ENCODE results near the gene ATN1.
A peak's percentile ranks its signal among the peaks of the same experiment; 100 is the strongest.
"Not testable (repeated sequence)": the region's sequence is repeated elsewhere in the genome, so short reads cannot be mapped to it uniquely, and the experiment has no call there.

The ATN1 gene, protein sequence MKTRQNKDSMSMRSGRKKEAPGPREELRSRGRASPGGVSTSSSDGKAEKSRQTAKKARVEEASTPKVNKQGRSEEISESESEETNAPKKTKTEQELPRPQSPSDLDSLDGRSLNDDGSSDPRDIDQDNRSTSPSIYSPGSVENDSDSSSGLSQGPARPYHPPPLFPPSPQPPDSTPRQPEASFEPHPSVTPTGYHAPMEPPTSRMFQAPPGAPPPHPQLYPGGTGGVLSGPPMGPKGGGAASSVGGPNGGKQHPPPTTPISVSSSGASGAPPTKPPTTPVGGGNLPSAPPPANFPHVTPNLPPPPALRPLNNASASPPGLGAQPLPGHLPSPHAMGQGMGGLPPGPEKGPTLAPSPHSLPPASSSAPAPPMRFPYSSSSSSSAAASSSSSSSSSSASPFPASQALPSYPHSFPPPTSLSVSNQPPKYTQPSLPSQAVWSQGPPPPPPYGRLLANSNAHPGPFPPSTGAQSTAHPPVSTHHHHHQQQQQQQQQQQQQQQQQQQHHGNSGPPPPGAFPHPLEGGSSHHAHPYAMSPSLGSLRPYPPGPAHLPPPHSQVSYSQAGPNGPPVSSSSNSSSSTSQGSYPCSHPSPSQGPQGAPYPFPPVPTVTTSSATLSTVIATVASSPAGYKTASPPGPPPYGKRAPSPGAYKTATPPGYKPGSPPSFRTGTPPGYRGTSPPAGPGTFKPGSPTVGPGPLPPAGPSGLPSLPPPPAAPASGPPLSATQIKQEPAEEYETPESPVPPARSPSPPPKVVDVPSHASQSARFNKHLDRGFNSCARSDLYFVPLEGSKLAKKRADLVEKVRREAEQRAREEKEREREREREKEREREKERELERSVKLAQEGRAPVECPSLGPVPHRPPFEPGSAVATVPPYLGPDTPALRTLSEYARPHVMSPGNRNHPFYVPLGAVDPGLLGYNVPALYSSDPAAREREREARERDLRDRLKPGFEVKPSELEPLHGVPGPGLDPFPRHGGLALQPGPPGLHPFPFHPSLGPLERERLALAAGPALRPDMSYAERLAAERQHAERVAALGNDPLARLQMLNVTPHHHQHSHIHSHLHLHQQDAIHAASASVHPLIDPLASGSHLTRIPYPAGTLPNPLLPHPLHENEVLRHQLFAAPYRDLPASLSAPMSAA (N-terminal part only)

DNA sequence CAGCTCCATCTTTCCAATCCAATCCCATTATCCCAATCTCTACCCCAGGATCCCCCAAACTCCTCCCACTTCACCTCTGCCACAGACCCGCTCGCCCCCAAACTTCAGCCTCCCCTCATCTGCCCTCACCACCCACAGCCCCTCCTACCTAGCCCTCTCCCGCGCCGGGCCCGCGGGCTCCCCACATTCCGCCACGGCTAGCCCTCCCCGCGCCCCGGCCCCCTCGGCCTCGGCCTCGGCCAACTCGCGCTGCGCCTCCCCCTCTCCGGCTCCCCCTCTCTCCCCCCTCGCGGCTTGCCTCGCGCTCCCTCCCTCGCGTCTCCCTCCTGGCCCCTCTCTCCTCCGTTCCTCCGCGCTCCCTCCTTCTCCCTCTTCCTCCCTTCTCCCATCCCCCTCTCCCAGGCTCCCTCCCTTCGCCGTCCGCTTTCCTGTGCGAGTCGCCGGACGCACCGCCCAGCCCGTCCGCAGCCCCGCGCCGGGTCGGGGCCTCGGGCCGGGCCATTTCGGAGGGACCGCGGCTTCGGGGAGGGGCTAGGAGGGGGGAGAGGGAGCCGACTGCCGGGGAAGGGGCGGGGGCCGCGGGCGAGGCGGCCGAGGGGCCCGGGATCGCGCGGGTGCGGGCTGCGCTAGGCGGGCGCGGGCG lies at the start of gene ATN1:
Gene ATN1, plus strand, starts transcription at position 581 of the 643 bp plus-strand sequence. CDS start 6,043 bp downstream, outside the sequence.
- H3K4me3 ChIP-seq (ENCODE audit: control insufficient read depth, low read depth, low read length): peak within 1 kb of the TSS; percentile 98
- no peak for DNase-seq (ENCODE audit: low read depth)
- TF ChIP-seq, protein P1, sequence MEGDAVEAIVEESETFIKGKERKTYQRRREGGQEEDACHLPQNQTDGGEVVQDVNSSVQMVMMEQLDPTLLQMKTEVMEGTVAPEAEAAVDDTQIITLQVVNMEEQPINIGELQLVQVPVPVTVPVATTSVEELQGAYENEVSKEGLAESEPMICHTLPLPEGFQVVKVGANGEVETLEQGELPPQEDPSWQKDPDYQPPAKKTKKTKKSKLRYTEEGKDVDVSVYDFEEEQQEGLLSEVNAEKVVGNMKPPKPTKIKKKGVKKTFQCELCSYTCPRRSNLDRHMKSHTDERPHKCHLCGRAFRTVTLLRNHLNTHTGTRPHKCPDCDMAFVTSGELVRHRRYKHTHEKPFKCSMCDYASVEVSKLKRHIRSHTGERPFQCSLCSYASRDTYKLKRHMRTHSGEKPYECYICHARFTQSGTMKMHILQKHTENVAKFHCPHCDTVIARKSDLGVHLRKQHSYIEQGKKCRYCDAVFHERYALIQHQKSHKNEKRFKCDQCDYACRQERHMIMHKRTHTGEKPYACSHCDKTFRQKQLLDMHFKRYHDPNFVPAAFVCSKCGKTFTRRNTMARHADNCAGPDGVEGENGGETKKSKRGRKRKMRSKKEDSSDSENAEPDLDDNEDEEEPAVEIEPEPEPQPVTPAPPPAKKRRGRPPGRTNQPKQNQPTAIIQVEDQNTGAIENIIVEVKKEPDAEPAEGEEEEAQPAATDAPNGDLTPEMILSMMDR (IDR thresholded peaks at IDR 0.05; ENCODE audit: control insufficient read depth, insufficient read depth, low read depth, low read length, missing control alignments): no peak

DNA sequence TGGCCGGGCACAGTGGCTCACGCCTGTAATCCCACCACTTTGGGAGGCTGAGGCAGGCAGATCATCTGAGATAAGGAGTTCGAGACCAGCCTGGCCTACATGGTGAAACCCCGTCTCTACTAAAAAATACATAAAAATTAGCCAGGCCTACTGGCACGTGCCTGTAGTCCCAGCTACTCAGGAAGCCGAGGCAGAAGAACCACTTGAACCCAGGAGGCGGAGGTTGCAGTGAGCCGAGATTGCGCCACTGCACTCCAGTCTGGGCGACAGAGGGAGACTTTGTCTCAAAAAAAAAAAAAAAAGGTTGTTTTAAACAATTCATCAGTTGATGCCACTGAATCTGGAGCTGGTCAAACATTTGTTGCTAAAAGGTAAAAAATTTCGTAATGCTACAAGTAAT lies 47.9 kb upstream of the ATN1 start:
- DNase-seq (ENCODE audit: low read depth); H3K4me3 ChIP-seq (ENCODE audit: control insufficient read depth, low read depth, low read length): not testable (repeated sequence)

DNA sequence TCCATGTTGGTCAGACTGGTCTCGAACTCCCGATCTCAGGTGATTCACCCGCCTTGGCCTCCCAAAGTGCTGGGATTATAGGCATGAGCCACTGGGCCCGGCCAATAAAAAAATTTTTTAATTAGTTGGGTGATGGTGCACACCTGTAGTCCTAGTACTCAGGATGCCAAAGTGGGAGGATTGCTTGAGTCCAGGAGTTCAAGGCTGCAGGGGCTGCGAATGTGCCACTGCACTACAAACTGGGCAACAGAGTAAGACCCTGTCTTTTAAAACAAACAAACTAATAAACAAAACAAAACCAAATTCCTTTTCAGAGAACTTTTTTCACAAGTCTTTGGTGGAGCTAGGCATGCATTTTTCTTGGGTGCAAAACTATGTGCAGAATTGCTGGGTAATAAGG lies 44.5 kb upstream of the ATN1 start:
- no peak for DNase-seq (ENCODE audit: low read depth)
- no peak overlapping the region for H3K4me3 ChIP-seq (ENCODE audit: control insufficient read depth, low read depth, low read length)
- TF ChIP-seq, protein P1 (IDR thresholded peaks at IDR 0.05; ENCODE audit: control insufficient read depth, insufficient read depth, low read depth, low read length, missing control alignments): no peak

DNA sequence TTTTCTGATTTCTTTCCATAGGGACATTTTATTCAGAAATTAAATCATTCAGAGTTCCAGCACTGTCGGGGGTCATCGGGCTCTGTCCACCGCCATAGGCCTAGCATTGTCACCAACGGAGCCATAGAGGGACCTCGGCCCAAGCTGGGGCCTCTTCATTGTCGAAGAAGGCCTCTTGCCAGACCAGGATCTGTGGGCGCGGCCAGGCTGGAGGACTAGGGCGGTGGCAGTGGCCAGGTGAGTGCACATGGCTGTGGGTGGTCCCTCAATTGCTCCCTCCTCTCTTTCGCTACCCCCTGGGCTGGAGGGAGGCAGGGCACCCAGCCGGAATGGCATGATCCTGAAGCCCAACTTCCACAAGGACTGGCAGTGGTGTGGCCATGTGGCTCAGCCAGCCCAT lies 44.1 kb upstream of the ATN1 start:
- TF ChIP-seq, protein P1 (IDR thresholded peaks at IDR 0.05; ENCODE audit: control insufficient read depth, insufficient read depth, low read depth, low read length, missing control alignments): no peak
- no peak overlapping the region for H3K4me3 ChIP-seq (ENCODE audit: control insufficient read depth, low read depth, low read length)
- no peak for DNase-seq (ENCODE audit: low read depth)

DNA sequence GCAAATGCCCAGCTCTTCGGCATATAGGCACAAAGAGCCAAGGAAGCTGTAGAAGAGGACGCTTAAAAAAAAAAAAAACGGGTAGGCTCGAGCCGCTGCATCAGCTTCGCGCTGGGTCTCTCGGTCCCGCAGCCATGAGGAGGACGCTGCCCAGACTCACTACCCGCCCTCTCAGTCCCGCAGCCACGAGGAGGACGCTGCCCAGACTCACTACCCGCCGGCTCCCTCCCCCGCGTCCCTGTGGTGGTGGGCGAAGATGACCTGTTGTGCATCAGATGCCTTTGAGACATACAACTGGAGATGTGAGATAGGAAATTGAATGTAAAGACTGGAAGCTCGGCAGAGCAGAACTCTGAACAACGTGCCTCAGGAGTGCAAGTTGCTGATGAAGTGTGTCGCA lies 43.2 kb upstream of the ATN1 start:
- no peak overlapping the region for H3K4me3 ChIP-seq (ENCODE audit: control insufficient read depth, low read depth, low read length)
- TF ChIP-seq, protein P1 (IDR thresholded peaks at IDR 0.05; ENCODE audit: control insufficient read depth, insufficient read depth, low read depth, low read length, missing control alignments): no peak
- no peak for DNase-seq (ENCODE audit: low read depth)

DNA sequence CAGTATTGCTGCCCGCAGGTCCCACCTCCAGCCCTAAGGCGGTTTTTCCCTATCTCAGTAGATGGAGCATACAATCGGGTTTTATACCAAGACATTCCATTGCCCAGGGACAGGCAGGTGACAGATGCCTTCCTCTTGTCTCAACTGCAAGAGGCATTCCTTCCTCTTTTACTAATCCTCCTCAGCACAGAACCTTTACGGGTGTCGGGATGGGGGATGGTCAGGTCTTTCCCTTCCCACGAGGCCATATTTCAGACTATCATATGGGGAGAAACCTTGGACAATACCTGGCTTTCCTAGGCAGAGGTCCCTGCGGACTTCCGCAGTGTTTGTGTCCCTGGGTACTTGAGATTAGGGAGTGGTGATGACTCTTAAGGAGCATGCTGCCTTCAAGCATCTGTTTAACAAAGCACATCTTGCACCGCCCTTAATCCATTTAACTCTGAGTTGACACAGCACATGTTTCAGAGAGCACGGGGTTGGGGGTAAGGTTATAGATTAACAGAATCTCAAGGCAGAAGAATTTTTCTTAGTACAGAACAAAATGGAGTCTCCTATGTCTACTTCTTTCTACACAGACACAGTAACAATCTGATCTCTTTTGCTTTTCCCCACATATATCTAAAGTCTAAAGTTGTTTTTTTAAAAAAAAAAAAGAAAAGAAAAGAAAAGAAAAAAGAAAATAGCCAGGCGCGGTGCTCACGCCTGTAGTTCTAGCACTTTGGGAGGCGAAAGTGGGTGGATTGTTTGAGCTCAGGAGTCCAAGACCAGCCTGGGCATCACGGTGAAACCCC lies 41.4 kb upstream of the ATN1 start:
- DNase-seq (ENCODE audit: low read depth); H3K4me3 ChIP-seq (ENCODE audit: control insufficient read depth, low read depth, low read length): not testable (repeated sequence)

DNA sequence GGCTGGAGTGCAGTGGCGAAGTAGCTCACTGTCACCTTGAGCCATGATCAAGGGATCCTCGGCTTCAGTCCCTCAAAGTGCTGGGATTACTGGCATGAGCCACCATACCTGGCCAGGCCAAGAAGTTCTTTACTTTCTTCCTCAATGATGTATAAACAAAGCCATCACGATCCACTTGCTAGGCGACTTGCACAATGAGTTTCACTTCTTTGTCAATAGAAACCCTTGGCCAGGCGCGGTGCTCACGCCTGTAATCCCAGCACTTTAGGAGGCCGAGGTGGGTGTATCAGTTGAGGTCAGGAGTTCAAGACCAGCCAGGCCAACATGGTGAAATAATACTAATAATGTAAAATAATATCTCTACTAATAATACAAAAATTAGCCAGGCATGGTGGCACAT lies 40.3 kb upstream of the ATN1 start:
- DNase-seq (ENCODE audit: low read depth): no peak
- TF ChIP-seq, protein P1 (IDR thresholded peaks at IDR 0.05; ENCODE audit: control insufficient read depth, insufficient read depth, low read depth, low read length, missing control alignments): no peak
- no peak overlapping the region for H3K4me3 ChIP-seq (ENCODE audit: control insufficient read depth, low read depth, low read length)
